Measurements from ENCODE around the gene CAPN11.

Gene CAPN11

GRCh38 chr6:44201638-44202303 is 43.2 kb downstream of the CAPN11 start:
- no peaks in the 10 kb centered on the region for H3K4me1 Mint-ChIP-seq (ENCODE audit: low read depth in 2 of 2)
- ATAC-seq (replicated peaks) (no peak), DNase-seq (no peak)
- H3K27ac Mint-ChIP-seq = no peak overlapping the region
- no peaks in the 10 kb centered on the region for H3K36me3 Mint-ChIP-seq (ENCODE audit: insufficient read depth)
- H3K27me3 Mint-ChIP-seq = peaks cover 26 to 45% of the 10 kb centered on the region in 2 donors
- no peak overlapping the region for H3K4me3 Mint-ChIP-seq
- no peaks in the 10 kb centered on the region for H3K9me3 Mint-ChIP-seq

- no peak overlapping the region for H3K4me3 Mint-ChIP-seq
These were observed 43.8 kb downstream of the CAPN11 start for GRCh38 chr6:44202332-44202971.

GRCh38 chr6:44202972-44203750 is 44.5 kb downstream of the CAPN11 start:
- ATAC-seq (replicated peaks) (no peak), DNase-seq (no peak)
- Mint-ChIP-seq H3K4me3 (no peak overlapping the region), H3K36me3 (ENCODE audit: insufficient read depth) (no peaks in the 10 kb centered on the region), H3K4me1 (ENCODE audit: low read depth in 2 of 2) (no peaks in the 10 kb centered on the region), H3K27me3 (peaks cover 38 to 58% of the 10 kb centered on the region in 2 donors), H3K27ac (no peak overlapping the region), H3K9me3 (no peaks in the 10 kb centered on the region)

More at GRCh38 chr6:44202332-44202971, 43.8 kb downstream of the CAPN11 start:
- no peak for ATAC-seq (replicated peaks)
- H3K36me3 Mint-ChIP-seq (ENCODE audit: insufficient read depth) = no peaks in the 10 kb centered on the region
- no peak overlapping the region for H3K27ac Mint-ChIP-seq
- DNase-seq = no peak
- no peaks in the 10 kb centered on the region for H3K4me1 Mint-ChIP-seq (ENCODE audit: low read depth in 2 of 2)
- H3K9me3 Mint-ChIP-seq = no peaks in the 10 kb centered on the region
- peaks cover 31 to 51% of the 10 kb centered on the region in 2 donors for H3K27me3 Mint-ChIP-seq

GRCh38 chr6:44203955-44204354 is 45.3 kb downstream of the CAPN11 start:
- no peaks in the 10 kb centered on the region for H3K4me1 Mint-ChIP-seq (ENCODE audit: low read depth in 2 of 2)
- H3K9me3 Mint-ChIP-seq = no peaks in the 10 kb centered on the region
- H3K4me3 Mint-ChIP-seq = no peak overlapping the region
- H3K27ac Mint-ChIP-seq = no peak overlapping the region
- no peak for DNase-seq
- H3K27me3 Mint-ChIP-seq = peaks cover 42 to 66% of the 10 kb centered on the region in 2 donors
- no peaks in the 10 kb centered on the region for H3K36me3 Mint-ChIP-seq (ENCODE audit: insufficient read depth)
- ATAC-seq (replicated peaks) = no peak

- Mint-ChIP-seq H3K27me3 (peaks cover 33 to 47% of the 10 kb centered on the region in 2 donors), H3K4me3 (no peak overlapping the region), H3K27ac (no peak overlapping the region), H3K4me1 (ENCODE audit: low read depth in 2 of 2) (no peaks in the 10 kb centered on the region), H3K9me3 (no peaks in the 10 kb centered on the region), H3K36me3 (ENCODE audit: insufficient read depth) (no peaks in the 10 kb centered on the region)
- DNase-seq = no peak
- ATAC-seq (replicated peaks) = no peak
These were observed 49.3 kb downstream of the CAPN11 start for GRCh38 chr6:44207966-44208365.

- peaks cover 37 to 41% of the 10 kb centered on the region in 2 donors for H3K27me3 Mint-ChIP-seq
- H3K4me1 Mint-ChIP-seq (ENCODE audit: low read depth in 2 of 2) = no peaks in the 10 kb centered on the region
- no peaks in the 10 kb centered on the region for H3K36me3 Mint-ChIP-seq (ENCODE audit: insufficient read depth)
These were observed 52.7 kb downstream of the CAPN11 start for GRCh38 chr6:44211284-44211683.

GRCh38 chr6:44214307-44214706 is 55.7 kb downstream of the CAPN11 start:
- Mint-ChIP-seq H3K4me1 (ENCODE audit: low read depth in 2 of 2) (peaks cover 0 to 5% of the 10 kb centered on the region in 2 donors), H3K9me3 (no peaks in the 10 kb centered on the region), H3K27me3 (peaks cover 24 to 37% of the 10 kb centered on the region in 2 donors), H3K36me3 (ENCODE audit: insufficient read depth) (no peaks in the 10 kb centered on the region), H3K27ac (no peak overlapping the region), H3K4me3 (no peak overlapping the region)
- no peak for DNase-seq
- ATAC-seq (replicated peaks) = no peak

More at GRCh38 chr6:44211284-44211683, 52.7 kb downstream of the CAPN11 start:
- no peak for ATAC-seq (replicated peaks)
- no peak overlapping the region for H3K27ac Mint-ChIP-seq
- H3K9me3 Mint-ChIP-seq = no peaks in the 10 kb centered on the region
- DNase-seq = no peak
- H3K4me3 Mint-ChIP-seq = no peak overlapping the region

- no peak for ATAC-seq (replicated peaks)
- H3K27me3 Mint-ChIP-seq = peaks cover 18 to 36% of the 10 kb centered on the region in 2 donors
- H3K27ac Mint-ChIP-seq = no peak within 1 kb of the TSS
- no peak within 1 kb of the TSS for H3K4me3 Mint-ChIP-seq
- DNase-seq = no peak
- no peaks in the 10 kb centered on the region for H3K9me3 Mint-ChIP-seq
- H3K4me1 Mint-ChIP-seq (ENCODE audit: low read depth in 2 of 2) = peaks cover 0 to 8% of the 10 kb centered on the region in 2 donors
- no peaks in the 10 kb centered on the region for H3K36me3 Mint-ChIP-seq (ENCODE audit: insufficient read depth)
These were observed 58.2 kb downstream of the CAPN11 start, which contains the start of gene MYMX for GRCh38 chr6:44216677-44217331. Gene MYMX, plus strand, starts transcription at chr6:44216926. Its CDS starts 546 bp downstream, at chr6:44217472.

- Mint-ChIP-seq H3K4me1 (ENCODE audit: low read depth in 2 of 2) (peaks cover under 1 to 10% of the 10 kb centered on the region in 2 donors), H3K4me3 (no peak overlapping the region), H3K27ac (no peak overlapping the region), H3K27me3 (peaks cover 18 to 36% of the 10 kb centered on the region in 2 donors), H3K9me3 (no peaks in the 10 kb centered on the region), H3K36me3 (ENCODE audit: insufficient read depth) (no peaks in the 10 kb centered on the region)
- DNase-seq = no peak
- no peak for ATAC-seq (replicated peaks)
These were observed 58.9 kb downstream of the CAPN11 start for GRCh38 chr6:44217332-44218143.

GRCh38 chr6:44219053-44219814 is 60.6 kb downstream of the CAPN11 start:
- H3K9me3 Mint-ChIP-seq = no peaks in the 10 kb centered on the region

GRCh38 chr6:44219815-44220784 is 61.5 kb downstream of the CAPN11 start:
- H3K4me3 Mint-ChIP-seq = peak overlapping the region; percentile 38 to 65
- H3K27me3 Mint-ChIP-seq = peaks cover 12 to 36% of the 10 kb centered on the region in 2 donors
- ATAC-seq (replicated peaks) = no peak
- no peaks in the 10 kb centered on the region for H3K9me3 Mint-ChIP-seq
- H3K36me3 Mint-ChIP-seq (ENCODE audit: insufficient read depth) = no peaks in the 10 kb centered on the region
- peaks cover 15 to 25% of the 10 kb centered on the region in 2 donors for H3K4me1 Mint-ChIP-seq (ENCODE audit: low read depth in 2 of 2)
- DNase-seq = no peak
- H3K27ac Mint-ChIP-seq = no peak overlapping the region

More at GRCh38 chr6:44219053-44219814, 60.6 kb downstream of the CAPN11 start:
- Mint-ChIP-seq H3K27ac (no peak overlapping the region), H3K4me3 (peak overlapping the region; percentile 38 to 65), H3K27me3 (peaks cover 14 to 36% of the 10 kb centered on the region in 2 donors), H3K36me3 (ENCODE audit: insufficient read depth) (no peaks in the 10 kb centered on the region), H3K4me1 (ENCODE audit: low read depth in 2 of 2) (peaks cover 11 to 20% of the 10 kb centered on the region in 2 donors)
- DNase-seq (no peak), ATAC-seq (replicated peaks) (no peak)
